ENCODE measurements around the gene C4orf33. TPM values are rescaled to one million over a fixed set of nuclear protein-coding genes. Genes with fewer than 3 reads are reported as not detected.

C4orf33 gene
- total RNA-seq, 1 experiment from 2014 or later, result 8.6 TPM

DNA sequence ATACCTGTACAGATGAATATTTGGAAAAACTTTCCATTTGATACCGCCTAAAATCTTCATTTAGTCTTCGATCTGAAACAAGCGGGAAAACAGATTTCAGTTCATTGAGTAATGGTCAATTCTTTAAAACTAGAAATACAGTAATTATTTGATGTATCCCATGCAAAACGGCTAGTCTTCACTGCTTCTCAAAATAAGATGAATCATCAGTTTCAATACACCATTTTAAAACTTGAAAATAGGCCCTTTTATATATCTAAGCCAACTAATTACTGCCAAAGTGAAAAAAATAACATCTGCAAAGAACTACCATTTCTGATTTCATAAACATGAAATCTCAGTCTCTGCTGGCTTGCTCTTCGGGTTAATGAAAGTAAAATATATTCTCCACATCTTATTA is 13.7 kb upstream of the C4orf33 start (continued):
- TF ChIP-seq REST (IDR thresholded peaks at IDR 0.05; ENCODE audit: low read depth), result no peak
- TF ChIP-seq SIN3A (IDR thresholded peaks at IDR 0.05; ENCODE audit: low read depth), result no peak
- no peak for TF ChIP-seq ELF1 (IDR thresholded peaks at IDR 0.05; ENCODE audit: borderline replicate concordance, low read depth)
- TF ChIP-seq RAD21 (IDR thresholded peaks at IDR 0.05; ENCODE audit: low read depth), result no peak
- no peak for TF ChIP-seq FOSL1 (IDR thresholded peaks at IDR 0.05; ENCODE audit: low read depth)
- TF ChIP-seq CEBPB (IDR thresholded peaks at IDR 0.05; ENCODE audit: low read depth), result no peak
- TF ChIP-seq MAX (IDR thresholded peaks at IDR 0.05), result no peak
- no peak for TF ChIP-seq TCF7L2 (IDR thresholded peaks at IDR 0.05; ENCODE audit: borderline replicate concordance, extremely low read depth, insufficient read depth, insufficient read length)

GRCh38 chr4:129085472-129085871 is 10.5 kb upstream of the C4orf33 start:
- Histone ChIP-seq H3K4me1 (ENCODE audit: control insufficient read depth in 1 of 2, insufficient read depth in 2 of 2, low read length in 2 of 2) (no peaks in the 10 kb centered on the region), H3K79me2 (ENCODE audit: insufficient read depth, low read length) (peaks cover 80% of the 10 kb centered on the region), H3K27me3 (ENCODE audit: insufficient read depth, low read length) (no peaks in the 10 kb centered on the region), H3K4me3 (replicated peaks in 1 of 2; ENCODE audit: low read depth in 1 of 2, low read length in 2 of 2) (no peak overlapping the region), H3K9me3 (ENCODE audit: control insufficient read depth in 1 of 2, insufficient read depth in 1 of 2, low read depth in 1 of 2, low read length in 2 of 2) (no peaks in the 10 kb centered on the region), H3K4me2 (ENCODE audit: low read length) (no peak overlapping the region), H4K20me1 (ENCODE audit: insufficient read depth) (0 out of 2 replicates have a peak, but pooled peaks cover 5% of the 10 kb centered on the region), H2AFZ (ENCODE audit: low read depth, low read length, poor library complexity, severe bottlenecking) (no peak overlapping the region), H3K9ac (ENCODE audit: low read length) (no peak overlapping the region), H3K27ac (ENCODE audit: low read depth, low read length) (no peak overlapping the region), H3K9me2 (ENCODE audit: insufficient read depth) (no peaks in the 10 kb centered on the region), H3K36me3 (ENCODE audit: control insufficient read depth in 1 of 2, insufficient read depth in 2 of 2, low read length in 2 of 2) (peaks cover 0 to 3% of the 10 kb centered on the region in 2 experiments; a peak in 1 of 4 replicates)
- DNase-seq (ENCODE audit: low read depth, low spot score), result no peak
- ChIA-PET POLR2A (no interaction called here), CTCF (no interaction called here), RAD21 (ENCODE audit: low non-redundant PET in 1 of 2, low total read pairs in 2 of 2, uncharacterized antibody in 2 of 2, unreplicated experiment in 2 of 2) (no interaction called here)
- ATAC-seq, result no peak
- intact Hi-C loops (cut with micrococcal nuclease), result no loop called here
- no TSS peak for BruUV-seq (replicated peaks)
- no peak for TF ChIP-seq CBX3 (IDR thresholded peaks at IDR 0.05; ENCODE audit: low read depth)
- no peak for TF ChIP-seq POLR2A (IDR thresholded peaks at IDR 0.05; ENCODE audit: borderline replicate concordance, extremely low read depth, insufficient read depth, insufficient read length)
- no peak for TF ChIP-seq MAX (IDR thresholded peaks at IDR 0.05)
- no peak for TF ChIP-seq RAD21 (IDR thresholded peaks at IDR 0.05; ENCODE audit: low read depth)
- no peak for TF ChIP-seq TCF7L2 (IDR thresholded peaks at IDR 0.05; ENCODE audit: borderline replicate concordance, extremely low read depth, insufficient read depth, insufficient read length)
- no peak for TF ChIP-seq FOSL1 (IDR thresholded peaks at IDR 0.05; ENCODE audit: low read depth)
- TF ChIP-seq ZFX (IDR thresholded peaks at IDR 0.05), result no peak
- no peak for TF ChIP-seq SP1 (IDR thresholded peaks at IDR 0.05; ENCODE audit: low read depth)
- TF ChIP-seq ZNF274 (IDR thresholded peaks at IDR 0.05; ENCODE audit: low read depth, low read length), result no peak
- TF ChIP-seq EZH2phosphoT487 (IDR thresholded peaks at IDR 0.05; ENCODE audit: borderline replicate concordance), result no peak
- TF ChIP-seq REST (IDR thresholded peaks at IDR 0.05; ENCODE audit: low read depth), result no peak
- no peak for TF ChIP-seq POLR2AphosphoS5 (IDR thresholded peaks at IDR 0.05; ENCODE audit: low read depth, low read length)
- no peak for TF ChIP-seq JUND (IDR thresholded peaks at IDR 0.05)
- TF ChIP-seq EZH2 (IDR thresholded peaks at IDR 0.05), result no peak
- TF ChIP-seq ELF1 (IDR thresholded peaks at IDR 0.05; ENCODE audit: borderline replicate concordance, low read depth), result no peak
- no peak for TF ChIP-seq SRF (IDR thresholded peaks at IDR 0.05; ENCODE audit: low read depth)
